ENCODE measurements around the gene MESP2.

GRCh38 chr15:89794627-89795241 is 18.6 kb downstream of the MESP2 start:
- TF ChIP-seq MXI1 (conservative IDR thresholded peaks at IDR 0.05; ENCODE audit: poor library complexity, severe bottlenecking) (no peak), POLR2AphosphoS5 (IDR thresholded peaks at IDR 0.05) (no peak), EZH2 (IDR thresholded peaks at IDR 0.05; ENCODE audit: borderline replicate concordance, insufficient read depth, low read length, poor library complexity, severe bottlenecking) (no peak), CTCF (IDR thresholded peaks at IDR 0.05; ENCODE audit: poor library complexity, severe bottlenecking) (no peak), RAD21 (conservative IDR thresholded peaks at IDR 0.05) (no peak), EP300 (conservative IDR thresholded peaks at IDR 0.05; ENCODE audit: poor library complexity, severe bottlenecking) (no peak)

Data from neural cell (in vitro differentiated cells).